GM12878 (cell line): ENCODE data around the gene ACACA. TPM values are rescaled to one million over a fixed set of nuclear protein-coding genes. Genes with fewer than 3 reads are reported as not detected.

ENCODE experiments used
- ATAC-seq: fragments of 200-7000 bp; cut with Tn5 transposase; 3 replicates; pipeline ENCODE4 v1.9.1; 2020; ENCODE audit warnings: mild to moderate bottlenecking, moderate library complexity
- BruUV-seq: library from RNA; stranded (reverse); fragments of 400-500 nt; replicated peaks from 2 replicates; lab custom pipeline; 2021; lab: Mats Ljungman, UMichigan
- CTCF ChIA-PET: fragments of 300-600 bp; sonication (Branson Sonifier 250); formaldehyde crosslinking; extraction: SDS; loops from one replicate; lab custom pipeline; 2021; ENCODE audit warnings: inconsistent platforms; lab: Yijun Ruan, JAX
- POLR2A ChIA-PET: fragments of 350-600 bp; formaldehyde crosslinking; extraction: SDS; loops from one replicate; lab custom pipeline; 2021; ENCODE audit warnings: inconsistent platforms; lab: Charles Lee
- RAD21 ChIA-PET: fragments of 300-600 bp; sonication (Branson Sonifier 250); formaldehyde crosslinking; loops from one replicate; lab custom pipeline; 2023; ENCODE audit warnings: antibody characterized with exemption; ENCODE audit not compliant: unreplicated experiment; lab: Charles Lee
- SMC1A ChIA-PET: fragments of 300-600 bp; sonication (Branson Sonifier 250); formaldehyde crosslinking; loops from one replicate; lab custom pipeline; 2023; ENCODE audit not compliant: unreplicated experiment, uncharacterized antibody; lab: Charles Lee
- DNase-seq: peaks from one replicate; pipeline ENCODE4 v3.0.0-alpha.2; 2011; ENCODE audit warnings: low read depth, low spot score
- FAIRE-seq: peaks from 3 replicates; lab custom pipeline; 2011; peaks lifted over from hg19 to GRCh38; lab: Jason Lieb, UNC
- H2AFZ ChIP-seq: 2 replicates; pipeline ENCODE4 v1.6.0; 2011; ENCODE audit warnings: low read depth, low read length, control low read depth; ENCODE audit not compliant: control insufficient read depth
- H3K27ac ChIP-seq: 2 replicates; pipeline ENCODE4 v1.5.1; 2011; ENCODE audit warnings: control low read depth; ENCODE audit not compliant: control insufficient read depth, insufficient read depth
- H3K27me3 ChIP-seq, 2 experiments: replicated peaks in 1 of 2; 2 replicates each; pipeline versions ENCODE4 v1.6.0 to v1.6.1; 2011; ENCODE audit warnings: low read length in 1 of 2; ENCODE audit not compliant: control insufficient read depth in 2 of 2, insufficient read depth in 2 of 2
- H3K36me3 ChIP-seq, 2 experiments: 2 replicates each; pipeline ENCODE4 v1.5.1; 2011; ENCODE audit warnings: low read length in 1 of 2; ENCODE audit not compliant: control insufficient read depth in 2 of 2, insufficient read depth in 2 of 2
- H3K4me1 ChIP-seq: 2 replicates; pipeline ENCODE4 v1.6.1; 2011; ENCODE audit warnings: mild to moderate bottlenecking, low read length, moderate library complexity, mixed read lengths; ENCODE audit not compliant: control insufficient read depth, insufficient read depth
- H3K4me2 ChIP-seq: 2 replicates; pipeline ENCODE4 v1.6.0; 2011; ENCODE audit warnings: control low read depth; ENCODE audit not compliant: control insufficient read depth, insufficient read depth
- H3K4me3 ChIP-seq: fragments of 200-600 bp; sonication (generic); 2 replicates; pipeline ENCODE4 v1.5.1; 2016
- H3K79me2 ChIP-seq: 2 replicates; pipeline ENCODE4 v1.6.0; 2011; ENCODE audit warnings: low read length; ENCODE audit not compliant: control insufficient read depth, insufficient read depth
- H3K9ac ChIP-seq: 2 replicates; pipeline ENCODE4 v1.8.0; 2011; ENCODE audit warnings: low read length, control low read depth, mixed read lengths; ENCODE audit not compliant: control insufficient read depth, insufficient read depth
- H3K9me3 ChIP-seq: replicated peaks from 3 replicates; pipeline ENCODE4 v1.5.1; 2011; ENCODE audit warnings: mild to moderate bottlenecking, low read length; ENCODE audit not compliant: control insufficient read depth, insufficient read depth
- H4K20me1 ChIP-seq: 2 replicates; pipeline ENCODE4 v1.6.0; 2011; ENCODE audit not compliant: control insufficient read depth, insufficient read depth
- BACH1 ChIP-seq: fragments of 450-650 bp; IDR thresholded peaks from 2 replicates; pipeline ENCODE4 v1.6.1; 2017; ENCODE audit warnings: mild to moderate bottlenecking, borderline replicate concordance
- BMI1 ChIP-seq: fragments of 450-650 bp; IDR thresholded peaks from 2 replicates; pipeline ENCODE4 v1.6.1; 2016; ENCODE audit warnings: mild to moderate bottlenecking, moderate library complexity, borderline replicate concordance
- LARP7 ChIP-seq: fragments of 450-650 bp; IDR thresholded peaks from 2 replicates; pipeline ENCODE4 v1.6.1; 2017; ENCODE audit warnings: mild to moderate bottlenecking
- NR2F1 ChIP-seq: fragments of 450-650 bp; conservative IDR thresholded peaks from 2 replicates; pipeline ENCODE4 v1.6.1; 2017; ENCODE audit warnings: mild to moderate bottlenecking
- TAF1 ChIP-seq: IDR thresholded peaks from 2 replicates; pipeline ENCODE4 v1.6.1; 2011; ENCODE audit warnings: mild to moderate bottlenecking, low read depth, low read length, borderline replicate concordance
- YBX1 ChIP-seq: fragments of 450-650 bp; IDR thresholded peaks from 2 replicates; pipeline ENCODE4 v1.6.1; 2016; ENCODE audit warnings: antibody characterized with exemption
- WGBS: methylation state at CpG from one replicate; pipeline ENCODE4 v1.1.6; 2016; ENCODE audit warnings: low lambda C conversion rate; ENCODE audit not compliant: insufficient replicate concordance, insufficient coverage; ENCODE audit errors: missing lambda C conversion rate; 5-methylcytosine and 5-hydroxymethylcytosine counted together
- in situ Hi-C: fragments of 300-500 bp; cut with MboI; formaldehyde crosslinking; loops from 9 replicates; pipeline ENCODE4 v1.14.3; 2018; ENCODE audit warnings: mixed read lengths
- intact Hi-C: fragments of 100-400 bp; cut with micrococcal nuclease; formaldehyde crosslinking; loops from one replicate; pipeline ENCODE4 v1.14.2; 2022; ENCODE audit not compliant: unreplicated experiment
- polyA plus RNA-seq, 11 experiments: library from polyadenylated mRNA; depleted of rRNA in 4 of 11; unstranded in 6 of 11; stranded (reverse) in 5 of 11; fragments of >200 nt; fragmentation: Nextera tagmentation in 4 of 11; fragmentation: Illumina TruSeq in 1 of 11; extraction: Ambion mirVana in 4 of 11; extraction: Trizol in 1 of 11; gene quantifications; 1 replicate in 1 of 11; 2 replicates in 10 of 11; pipeline versions ENCODE4 v1.2.1 to v1.2.3, GENCODE V29; 2011 to 2016; ENCODE audit warnings: inconsistent platforms in 2 of 11, missing spikeins in 2 of 11, low read depth in 1 of 11
- total RNA-seq, 4 experiments: library from RNA; depleted of rRNA in 3 of 4; stranded (reverse); fragments of >200 nt in 3 of 4; fragmentation: Illumina TruSeq in 1 of 4; extraction: Trizol in 1 of 4; gene quantifications; 2 replicates each; pipeline versions ENCODE4 v1.2.1 to v1.2.3, GENCODE V29; 2013 to 2021
- TF ChIP-seq, protein P1 (sequence below): fragments of 450-650 bp; conservative IDR thresholded peaks from 2 replicates; pipeline ENCODE4 v1.6.1; 2017; ENCODE audit warnings: mild to moderate bottlenecking, moderate library complexity
- TF ChIP-seq, protein P2 (sequence below): IDR thresholded peaks from 2 replicates; pipeline ENCODE4 v1.6.1; 2012; ENCODE audit warnings: low read depth, low read length, improper control_type of control experiment
- TF ChIP-seq, protein P3 (sequence below): fragments of 450-650 bp; IDR thresholded peaks from 2 replicates; pipeline ENCODE4 v1.6.1; 2017; ENCODE audit warnings: low read depth, mild to moderate bottlenecking, moderate library complexity
- TF ChIP-seq, protein P4 (sequence below): fragments of 450-650 bp; formaldehyde crosslinking; IDR thresholded peaks from 2 replicates; pipeline ENCODE4 v1.5.0; 2022; ENCODE audit warnings: mild to moderate bottlenecking, missing genetic modification characterization
- TF ChIP-seq, protein P5 (sequence below): IDR thresholded peaks from 2 replicates; pipeline ENCODE4 v1.6.1; 2011; ENCODE audit warnings: low read depth, low read length, improper control_type of control experiment, borderline replicate concordance
- TF ChIP-seq, protein P6 (sequence below): fragments of 450-650 bp; IDR thresholded peaks from 2 replicates; pipeline ENCODE4 v1.6.1; 2017; ENCODE audit warnings: mild to moderate bottlenecking

ACACA gene
- total and polyA plus RNA-seq, 10 of the 15 experiments (the other 5 are each of a cell fraction or from before 2014, with no cell fraction given), result 12.9 to 74.2 (median 32.0) TPM

DNA sequence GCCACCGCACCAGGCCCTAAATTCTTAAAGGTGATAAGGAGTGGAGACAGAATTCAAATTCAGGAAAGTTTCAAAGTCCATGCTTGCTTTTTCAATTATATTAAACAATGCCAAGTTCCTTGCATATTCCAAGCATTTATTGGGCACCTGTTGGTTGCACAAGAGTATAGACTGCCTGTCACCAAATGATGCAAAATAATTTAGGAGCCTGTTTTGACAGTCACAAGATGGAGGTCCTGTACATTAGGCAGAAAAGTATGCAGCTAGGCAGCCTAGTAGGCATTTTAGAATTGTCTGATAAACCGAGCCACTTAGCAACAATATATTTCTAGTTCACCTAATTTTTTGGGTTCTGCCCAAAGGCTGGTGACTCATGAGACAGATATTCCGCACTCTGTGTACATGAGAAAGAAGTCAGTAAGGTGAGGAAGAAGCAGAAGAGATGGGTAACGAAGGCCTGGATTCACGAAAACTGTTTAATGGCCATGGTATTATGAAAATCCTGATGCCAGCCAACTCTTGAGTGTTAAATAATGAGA, 7.3 kb downstream of the ACACA start:
- Histone ChIP-seq H3K79me2 (no peaks in the 10 kb centered on the region; the same call in 1 of the 2 replicates), H4K20me1 (no peaks in the 10 kb centered on the region), H3K4me2 (no peak overlapping the region), H3K9me3 (no peaks in the 10 kb centered on the region), H3K4me1 (peaks cover 10% of the 10 kb centered on the region), H3K4me3 (no peak overlapping the region), H3K27me3 (no peaks in the 10 kb centered on the region), H3K9ac (no peak overlapping the region), H2AFZ (no peak overlapping the region), H3K27ac (no peak overlapping the region)
- ATAC-seq (no peak), DNase-seq (no peak), FAIRE-seq (no peak)
- intact Hi-C loops, result no loop called here
- RAD21 ChIA-PET, result interaction anchor here (5.2 kb wide), 1 partner anchor 24 kb away, joined by 81 read pairs; the partner anchor contains the start of gene C17orf78
- SMC1A ChIA-PET, result interaction anchor here (1.7 to 2.4 kb wide), 2 partner anchors 25 to 392 kb away, joined by 4 to 68 read pairs; partner anchors contain the start of gene C17orf78
- in situ Hi-C loops, result no loop called here
- WGBS, result 90% methylated on average over 5 of the region's 5 CpGs
- no TSS peak for BruUV-seq
- POLR2A ChIA-PET, result no interaction called here
- TF ChIP-seq, protein P1, sequence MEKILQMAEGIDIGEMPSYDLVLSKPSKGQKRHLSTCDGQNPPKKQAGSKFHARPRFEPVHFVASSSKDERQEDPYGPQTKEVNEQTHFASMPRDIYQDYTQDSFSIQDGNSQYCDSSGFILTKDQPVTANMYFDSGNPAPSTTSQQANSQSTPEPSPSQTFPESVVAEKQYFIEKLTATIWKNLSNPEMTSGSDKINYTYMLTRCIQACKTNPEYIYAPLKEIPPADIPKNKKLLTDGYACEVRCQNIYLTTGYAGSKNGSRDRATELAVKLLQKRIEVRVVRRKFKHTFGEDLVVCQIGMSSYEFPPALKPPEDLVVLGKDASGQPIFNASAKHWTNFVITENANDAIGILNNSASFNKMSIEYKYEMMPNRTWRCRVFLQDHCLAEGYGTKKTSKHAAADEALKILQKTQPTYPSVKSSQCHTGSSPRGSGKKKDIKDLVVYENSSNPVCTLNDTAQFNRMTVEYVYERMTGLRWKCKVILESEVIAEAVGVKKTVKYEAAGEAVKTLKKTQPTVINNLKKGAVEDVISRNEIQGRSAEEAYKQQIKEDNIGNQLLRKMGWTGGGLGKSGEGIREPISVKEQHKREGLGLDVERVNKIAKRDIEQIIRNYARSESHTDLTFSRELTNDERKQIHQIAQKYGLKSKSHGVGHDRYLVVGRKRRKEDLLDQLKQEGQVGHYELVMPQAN, result no peak
- TF ChIP-seq NR2F1 (no peak), LARP7 (no peak), TAF1 (no peak), YBX1 (no peak), BMI1 (no peak), BACH1 (no peak)
- TF ChIP-seq, protein P2, sequence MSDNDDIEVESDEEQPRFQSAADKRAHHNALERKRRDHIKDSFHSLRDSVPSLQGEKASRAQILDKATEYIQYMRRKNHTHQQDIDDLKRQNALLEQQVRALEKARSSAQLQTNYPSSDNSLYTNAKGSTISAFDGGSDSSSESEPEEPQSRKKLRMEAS, result no peak
- TF ChIP-seq, protein P3, sequence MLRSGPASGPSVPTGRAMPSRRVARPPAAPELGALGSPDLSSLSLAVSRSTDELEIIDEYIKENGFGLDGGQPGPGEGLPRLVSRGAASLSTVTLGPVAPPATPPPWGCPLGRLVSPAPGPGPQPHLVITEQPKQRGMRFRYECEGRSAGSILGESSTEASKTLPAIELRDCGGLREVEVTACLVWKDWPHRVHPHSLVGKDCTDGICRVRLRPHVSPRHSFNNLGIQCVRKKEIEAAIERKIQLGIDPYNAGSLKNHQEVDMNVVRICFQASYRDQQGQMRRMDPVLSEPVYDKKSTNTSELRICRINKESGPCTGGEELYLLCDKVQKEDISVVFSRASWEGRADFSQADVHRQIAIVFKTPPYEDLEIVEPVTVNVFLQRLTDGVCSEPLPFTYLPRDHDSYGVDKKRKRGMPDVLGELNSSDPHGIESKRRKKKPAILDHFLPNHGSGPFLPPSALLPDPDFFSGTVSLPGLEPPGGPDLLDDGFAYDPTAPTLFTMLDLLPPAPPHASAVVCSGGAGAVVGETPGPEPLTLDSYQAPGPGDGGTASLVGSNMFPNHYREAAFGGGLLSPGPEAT, result no peak
- TF ChIP-seq, protein P4, sequence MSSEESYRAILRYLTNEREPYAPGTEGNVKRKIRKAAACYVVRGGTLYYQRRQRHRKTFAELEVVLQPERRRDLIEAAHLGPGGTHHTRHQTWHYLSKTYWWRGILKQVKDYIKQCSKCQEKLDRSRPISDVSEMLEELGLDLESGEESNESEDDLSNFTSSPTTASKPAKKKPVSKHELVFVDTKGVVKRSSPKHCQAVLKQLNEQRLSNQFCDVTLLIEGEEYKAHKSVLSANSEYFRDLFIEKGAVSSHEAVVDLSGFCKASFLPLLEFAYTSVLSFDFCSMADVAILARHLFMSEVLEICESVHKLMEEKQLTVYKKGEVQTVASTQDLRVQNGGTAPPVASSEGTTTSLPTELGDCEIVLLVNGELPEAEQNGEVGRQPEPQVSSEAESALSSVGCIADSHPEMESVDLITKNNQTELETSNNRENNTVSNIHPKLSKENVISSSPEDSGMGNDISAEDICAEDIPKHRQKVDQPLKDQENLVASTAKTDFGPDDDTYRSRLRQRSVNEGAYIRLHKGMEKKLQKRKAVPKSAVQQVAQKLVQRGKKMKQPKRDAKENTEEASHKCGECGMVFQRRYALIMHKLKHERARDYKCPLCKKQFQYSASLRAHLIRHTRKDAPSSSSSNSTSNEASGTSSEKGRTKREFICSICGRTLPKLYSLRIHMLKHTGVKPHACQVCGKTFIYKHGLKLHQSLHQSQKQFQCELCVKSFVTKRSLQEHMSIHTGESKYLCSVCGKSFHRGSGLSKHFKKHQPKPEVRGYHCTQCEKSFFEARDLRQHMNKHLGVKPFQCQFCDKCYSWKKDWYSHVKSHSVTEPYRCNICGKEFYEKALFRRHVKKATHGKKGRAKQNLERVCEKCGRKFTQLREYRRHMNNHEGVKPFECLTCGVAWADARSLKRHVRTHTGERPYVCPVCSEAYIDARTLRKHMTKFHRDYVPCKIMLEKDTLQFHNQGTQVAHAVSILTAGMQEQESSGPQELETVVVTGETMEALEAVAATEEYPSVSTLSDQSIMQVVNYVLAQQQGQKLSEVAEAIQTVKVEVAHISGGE (CRISPR knock-in tag), result no peak
- TF ChIP-seq, protein P5, sequence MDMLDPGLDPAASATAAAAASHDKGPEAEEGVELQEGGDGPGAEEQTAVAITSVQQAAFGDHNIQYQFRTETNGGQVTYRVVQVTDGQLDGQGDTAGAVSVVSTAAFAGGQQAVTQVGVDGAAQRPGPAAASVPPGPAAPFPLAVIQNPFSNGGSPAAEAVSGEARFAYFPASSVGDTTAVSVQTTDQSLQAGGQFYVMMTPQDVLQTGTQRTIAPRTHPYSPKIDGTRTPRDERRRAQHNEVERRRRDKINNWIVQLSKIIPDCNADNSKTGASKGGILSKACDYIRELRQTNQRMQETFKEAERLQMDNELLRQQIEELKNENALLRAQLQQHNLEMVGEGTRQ, result no peak
- TF ChIP-seq, protein P6, sequence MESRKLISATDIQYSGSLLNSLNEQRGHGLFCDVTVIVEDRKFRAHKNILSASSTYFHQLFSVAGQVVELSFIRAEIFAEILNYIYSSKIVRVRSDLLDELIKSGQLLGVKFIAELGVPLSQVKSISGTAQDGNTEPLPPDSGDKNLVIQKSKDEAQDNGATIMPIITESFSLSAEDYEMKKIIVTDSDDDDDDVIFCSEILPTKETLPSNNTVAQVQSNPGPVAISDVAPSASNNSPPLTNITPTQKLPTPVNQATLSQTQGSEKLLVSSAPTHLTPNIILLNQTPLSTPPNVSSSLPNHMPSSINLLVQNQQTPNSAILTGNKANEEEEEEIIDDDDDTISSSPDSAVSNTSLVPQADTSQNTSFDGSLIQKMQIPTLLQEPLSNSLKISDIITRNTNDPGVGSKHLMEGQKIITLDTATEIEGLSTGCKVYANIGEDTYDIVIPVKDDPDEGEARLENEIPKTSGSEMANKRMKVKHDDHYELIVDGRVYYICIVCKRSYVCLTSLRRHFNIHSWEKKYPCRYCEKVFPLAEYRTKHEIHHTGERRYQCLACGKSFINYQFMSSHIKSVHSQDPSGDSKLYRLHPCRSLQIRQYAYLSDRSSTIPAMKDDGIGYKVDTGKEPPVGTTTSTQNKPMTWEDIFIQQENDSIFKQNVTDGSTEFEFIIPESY, result no peak
- TF ChIP-seq, all 136 proteins: peak for 0
- CTCF ChIA-PET, result interaction anchor here (1.5 to 10.0 kb wide), 3 partner anchors 13 to 24 kb away, joined by 6 to 187 read pairs (median 21); partner anchors contain the start of gene C17orf78
- H3K36me3 ChIP-seq, result no peaks in the 10 kb centered on the region
